Adrenal gland (tissue), 12 donors: Measurements from ENCODE around the gene DNAH2. TPM values are rescaled to one million over a fixed set of nuclear protein-coding genes. Genes with fewer than 3 reads are reported as not detected.

ENCODE experiments used
- polyA plus RNA-seq, 3 donors: library from polyadenylated mRNA; stranded (reverse); fragments of 200-250 nt in 2 of 3; fragments of 350-450 nt in 1 of 3; fragmentation: Illumina TruSeq in 1 of 3; extraction: RNeasy Lipid Tissue Mini Kit (QIAGEN cat#74804) in 1 of 3; gene quantifications; one replicate each; pipeline ENCODE4 v1.2.3, GENCODE V29; 2013 to 2014
- total RNA-seq, 9 donors: library from RNA; depleted of rRNA in 4 of 9; stranded (reverse); fragments of >200 nt in 4 of 9; fragments of 120-200 nt in 1 of 9; fragmentation: NEBNext Ultra II Directional in 1 of 9; extraction: Animal tissue kit (Norgen Biotek cat#: 25700) in 1 of 9; gene quantifications; one replicate each; pipeline versions ENCODE4 v1.1.0 to v1.2.4, GENCODE V29; 2013 to 2023
- donor health status: healthy with polysubstance abuse.
- donor health status: Bipolar disorder and iron deficiency.
- donor health status: DM: yes; HTN: yes; CAD: no.
- donor health status: DM: no; HTN: no; CAD: no.
- donor health status: DM: no; HTN: no; CAD: no.
- donor health status: DM: yes; HTN: yes; CAD: no.

DNAH2 gene
- total and polyA plus RNA-seq, 12 donors = 0.02 to 0.26 (median 0.07) TPM

Other genes with a start within 250 kb of the DNAH2 start
- gene ZBTB4, start 238.1 kb upstream of the DNAH2 start, total RNA-seq = 100 to 1,000 TPM in 1 of 9 donors, 10 to 100 TPM in 8; 16.6 to 111 (median 75.3) TPM
- gene ZBTB4, start 238.1 kb upstream of the DNAH2 start, polyA plus RNA-seq = 10 to 100 TPM; 30.0 to 59.6 (median 54.6) TPM
- gene SLC35G6, start 236.3 kb upstream of the DNAH2 start, total RNA-seq = not detected
- gene SLC35G6, start 236.3 kb upstream of the DNAH2 start, polyA plus RNA-seq = under 1 TPM in 1 of 3 donors, not detected in 2; 0.24 TPM
- gene POLR2A, start 233.4 kb upstream of the DNAH2 start, total RNA-seq = 100 to 1,000 TPM in 5 of 9 donors, 10 to 100 TPM in 4; 34.9 to 172 (median 117) TPM
- gene POLR2A, start 233.4 kb upstream of the DNAH2 start, polyA plus RNA-seq = 10 to 100 TPM; 19.3 to 80.4 (median 58.7) TPM
- gene TNFSF12, start 168.7 kb upstream of the DNAH2 start, total RNA-seq = 100 to 1,000 TPM in 2 of 9 donors, 10 to 100 TPM in 6, 1 to 10 TPM in 1; 3.3 to 134 (median 52.8) TPM
- 10 to 100 TPM; 18.8 to 70.8 (median 65.6) TPM for gene TNFSF12, start 168.7 kb upstream of the DNAH2 start, polyA plus RNA-seq
- gene TNFSF13, start 159.0 kb upstream of the DNAH2 start, total RNA-seq = 10 to 100 TPM in 8 of 9 donors, under 1 TPM in 1; 1.00 to 75.2 (median 43.7) TPM
- 10 to 100 TPM; 19.4 to 39.1 (median 25.2) TPM for gene TNFSF13, start 159.0 kb upstream of the DNAH2 start, polyA plus RNA-seq
- 10 to 100 TPM; 28.4 to 55.3 (median 44.2) TPM for gene SENP3, start 155.8 kb upstream of the DNAH2 start, total RNA-seq
- gene SENP3, start 155.8 kb upstream of the DNAH2 start, polyA plus RNA-seq = 10 to 100 TPM; 29.0 to 72.4 (median 38.4) TPM
- 100 to 1,000 TPM in 6 of 9 donors, 10 to 100 TPM in 3; 19.4 to 177 (median 157) TPM for gene CD68, start 138.1 kb upstream of the DNAH2 start, total RNA-seq
- 100 to 1,000 TPM in 2 of 3 donors, 10 to 100 TPM in 1; 32.3 to 207 (median 133) TPM for gene CD68, start 138.1 kb upstream of the DNAH2 start, polyA plus RNA-seq
- gene MPDU1, start 133.9 kb upstream of the DNAH2 start, total RNA-seq = 100 to 1,000 TPM in 6 of 9 donors, 10 to 100 TPM in 3; 65.9 to 267 (median 124) TPM
- 100 to 1,000 TPM in 1 of 3 donors, 10 to 100 TPM in 2; 70.1 to 200 (median 81.6) TPM for gene MPDU1, start 133.9 kb upstream of the DNAH2 start, polyA plus RNA-seq
- 1 to 10 TPM in 1 of 9 donors, under 1 TPM in 6, not detected in 2; 0.42 to 2.0 (median 0.92) TPM for gene SOX15, start 127.7 kb upstream of the DNAH2 start, total RNA-seq
- 1 to 10 TPM in 2 of 3 donors, under 1 TPM in 1; 0.29 to 2.4 (median 1.9) TPM for gene SOX15, start 127.7 kb upstream of the DNAH2 start, polyA plus RNA-seq
- 10 to 100 TPM; 35.6 to 68.6 (median 45.5) TPM for gene FXR2, start 102.8 kb upstream of the DNAH2 start, total RNA-seq
- 10 to 100 TPM; 42.2 to 73.1 (median 42.4) TPM for gene FXR2, start 102.8 kb upstream of the DNAH2 start, polyA plus RNA-seq
- 100 to 1,000 TPM; 165 to 403 (median 233) TPM for gene SAT2, start 89.9 kb upstream of the DNAH2 start, total RNA-seq
- gene SAT2, start 89.9 kb upstream of the DNAH2 start, polyA plus RNA-seq = 100 to 1,000 TPM; 190 to 700 (median 511) TPM
- gene SHBG, start 87.6 kb upstream of the DNAH2 start, total RNA-seq = 1 to 10 TPM in 8 of 9 donors, under 1 TPM in 1; 0.30 to 2.9 (median 1.9) TPM
- 1 to 10 TPM; 1.2 to 3.8 (median 2.0) TPM for gene SHBG, start 87.6 kb upstream of the DNAH2 start, polyA plus RNA-seq
- gene ATP1B2, start 66.8 kb upstream of the DNAH2 start, total RNA-seq = 10 to 100 TPM in 5 of 9 donors, 1 to 10 TPM in 4; 1.2 to 32.6 (median 14.5) TPM
- 1 to 10 TPM; 7.9 to 9.2 (median 8.5) TPM for gene ATP1B2, start 66.8 kb upstream of the DNAH2 start, polyA plus RNA-seq
- 10 to 100 TPM in 8 of 9 donors, 1 to 10 TPM in 1; 9.7 to 85.9 (median 28.3) TPM for gene TP53, start 30.3 kb upstream of the DNAH2 start, total RNA-seq
- 10 to 100 TPM; 13.4 to 19.9 (median 17.4) TPM for gene TP53, start 30.3 kb upstream of the DNAH2 start, polyA plus RNA-seq
- 10 to 100 TPM in 1 of 9 donors, 1 to 10 TPM in 8; 3.4 to 15.3 (median 6.7) TPM for gene WRAP53, start 29.3 kb upstream of the DNAH2 start, total RNA-seq
- gene WRAP53, start 29.3 kb upstream of the DNAH2 start, polyA plus RNA-seq = 10 to 100 TPM in 2 of 3 donors, 1 to 10 TPM in 1; 4.5 to 31.0 (median 21.1) TPM
- 1 to 10 TPM in 5 of 9 donors, under 1 TPM in 3, not detected in 1; 0.26 to 1.5 (median 1.1) TPM for gene EFNB3, start 12.5 kb upstream of the DNAH2 start, total RNA-seq
- 1 to 10 TPM in 2 of 3 donors, under 1 TPM in 1; 0.61 to 4.3 (median 1.2) TPM for gene EFNB3, start 12.5 kb upstream of the DNAH2 start, polyA plus RNA-seq
- gene KDM6B, start 116.5 kb downstream of the DNAH2 start, total RNA-seq = 10 to 100 TPM in 5 of 9 donors, 1 to 10 TPM in 4; 3.1 to 31.2 (median 11.8) TPM
- 10 to 100 TPM in 2 of 3 donors, 1 to 10 TPM in 1; 2.2 to 35.9 (median 10.6) TPM for gene KDM6B, start 116.5 kb downstream of the DNAH2 start, polyA plus RNA-seq
- gene TMEM88, start 137.3 kb downstream of the DNAH2 start, total RNA-seq = 10 to 100 TPM; 14.9 to 52.8 (median 24.0) TPM
- 100 to 1,000 TPM in 1 of 3 donors, 10 to 100 TPM in 1, 1 to 10 TPM in 1; 7.9 to 107 (median 70.9) TPM for gene TMEM88, start 137.3 kb downstream of the DNAH2 start, polyA plus RNA-seq
- 100 to 1,000 TPM in 8 of 9 donors, 10 to 100 TPM in 1; 96.2 to 281 (median 124) TPM for gene NAA38, start 139.8 kb downstream of the DNAH2 start, total RNA-seq
- gene NAA38, start 139.8 kb downstream of the DNAH2 start, polyA plus RNA-seq = 100 to 1,000 TPM in 2 of 3 donors, 10 to 100 TPM in 1; 34.5 to 424 (median 329) TPM
- 10 to 100 TPM in 8 of 9 donors, 1 to 10 TPM in 1; 9.1 to 24.4 (median 17.6) TPM for gene CYB5D1, start 140.3 kb downstream of the DNAH2 start, total RNA-seq
- gene CYB5D1, start 140.3 kb downstream of the DNAH2 start, polyA plus RNA-seq = 10 to 100 TPM in 2 of 3 donors, 1 to 10 TPM in 1; 6.5 to 36.8 (median 10.2) TPM
- 100 to 1,000 TPM in 2 of 9 donors, 10 to 100 TPM in 7; 53.1 to 123 (median 90.9) TPM for gene CHD3, start 171.0 kb downstream of the DNAH2 start, total RNA-seq
- 100 to 1,000 TPM in 2 of 3 donors, 10 to 100 TPM in 1; 43.8 to 326 (median 104) TPM for gene CHD3, start 171.0 kb downstream of the DNAH2 start, polyA plus RNA-seq
- gene RNF227, start 198.5 kb downstream of the DNAH2 start, total RNA-seq = 10 to 100 TPM in 1 of 9 donors, 1 to 10 TPM in 8; 1.1 to 17.3 (median 2.9) TPM
- 1 to 10 TPM; 1.7 to 5.2 (median 3.3) TPM for gene RNF227, start 198.5 kb downstream of the DNAH2 start, polyA plus RNA-seq
- 1 to 10 TPM in 2 of 9 donors, under 1 TPM in 5, not detected in 2; 0.12 to 1.9 (median 0.41) TPM for gene KCNAB3, start 212.1 kb downstream of the DNAH2 start, total RNA-seq
- gene KCNAB3, start 212.1 kb downstream of the DNAH2 start, polyA plus RNA-seq = 1 to 10 TPM in 2 of 3 donors, under 1 TPM in 1; 0.27 to 4.2 (median 3.4) TPM
- 100 to 1,000 TPM in 4 of 9 donors, 10 to 100 TPM in 5; 32.2 to 161 (median 86.0) TPM for gene TRAPPC1, start 214.2 kb downstream of the DNAH2 start, total RNA-seq
- 100 to 1,000 TPM; 131 to 220 (median 166) TPM for gene TRAPPC1, start 214.2 kb downstream of the DNAH2 start, polyA plus RNA-seq
- gene CNTROB, start 214.5 kb downstream of the DNAH2 start, total RNA-seq = 10 to 100 TPM; 11.8 to 27.1 (median 18.4) TPM
- gene CNTROB, start 214.5 kb downstream of the DNAH2 start, polyA plus RNA-seq = 10 to 100 TPM; 14.8 to 85.2 (median 48.1) TPM